ENCODE data around the gene CRYM.

- TF ChIP-seq MAX (IDR thresholded peaks at IDR 0.05), result no peak
- TF ChIP-seq CTCF (IDR thresholded peaks at IDR 0.05 in 2 of 3, conservative IDR thresholded peaks at IDR 0.05 in 1 of 3; ENCODE audit: borderline replicate concordance in 1 of 3, insufficient read depth in 1 of 3, low read depth in 2 of 3, low read length in 2 of 3), result no peak
- no peak for TF ChIP-seq ATF3 (IDR thresholded peaks at IDR 0.05)
These were observed 21.5 kb downstream of the CRYM start for GRCh38 chr16:21256636-21257035.
